SK-N-SH treated with all-trans-retinoic acid at 6 μM for 48 hours (cell line): ENCODE data around the gene SCD5.

Source experiments
- ATAC-seq: fragments of 200-7000 bp; cut with Tn5 transposase; 3 replicates; pipeline ENCODE4 v1.9.1; 2020; ENCODE audit warnings: mild to moderate bottlenecking, moderate library complexity
- ARNTL ChIP-seq: fragments of 450-650 bp; formaldehyde crosslinking; IDR thresholded peaks from 2 replicates; pipeline ENCODE4 v1.5.0; 2020; ENCODE audit warnings: low read depth, mild to moderate bottlenecking, moderate library complexity, borderline replicate concordance
- BACH2 ChIP-seq: fragments of 250-450 bp; sonication (Bioruptor Pico); IDR thresholded peaks from 2 replicates; pipeline ENCODE4 v1.9.0; 2021; ENCODE audit warnings: mild to moderate bottlenecking, borderline replicate concordance
- CSDC2 ChIP-seq: fragments of 250-450 bp; sonication (Bioruptor Pico); IDR thresholded peaks from 2 replicates; pipeline ENCODE4 v1.5.0; 2020; ENCODE audit warnings: mild to moderate bottlenecking, moderate library complexity
- ESRRG ChIP-seq: fragments of 250-450 bp; sonication (Bioruptor Pico); IDR thresholded peaks from 2 replicates; pipeline ENCODE4 v1.6.1; 2021; ENCODE audit warnings: mild to moderate bottlenecking
- GLIS3 ChIP-seq: fragments of 250-450 bp; sonication (Bioruptor Pico); IDR thresholded peaks from 2 replicates; pipeline ENCODE4 v1.5.0; 2020; ENCODE audit warnings: mild to moderate bottlenecking, moderate library complexity
- ISL1 ChIP-seq: fragments of 250-450 bp; sonication (Bioruptor Pico); IDR thresholded peaks from 2 replicates; pipeline ENCODE4 v2.1.2; 2022; ENCODE audit warnings: mild to moderate bottlenecking, moderate library complexity
- PATZ1 ChIP-seq: fragments of 250-450 bp; sonication (Bioruptor Pico); IDR thresholded peaks from 2 replicates; pipeline ENCODE4 v1.8.0; 2020; ENCODE audit warnings: mild to moderate bottlenecking, moderate library complexity, borderline replicate concordance
- POU6F1 ChIP-seq: fragments of 250-450 bp; sonication (Bioruptor Pico); IDR thresholded peaks from 2 replicates; pipeline ENCODE4 v1.8.0; 2021; ENCODE audit warnings: low read depth, mild to moderate bottlenecking, moderate library complexity, borderline replicate concordance
- PPARA ChIP-seq: fragments of 250-450 bp; sonication (Bioruptor Pico); IDR thresholded peaks from 2 replicates; pipeline ENCODE4 v1.5.0; 2020; ENCODE audit warnings: mild to moderate bottlenecking, borderline replicate concordance
- RARB ChIP-seq: fragments of 250-450 bp; sonication (Bioruptor Pico); IDR thresholded peaks from 2 replicates; pipeline ENCODE4 v1.8.0; 2021; ENCODE audit warnings: mild to moderate bottlenecking, moderate library complexity
- SNAI2 ChIP-seq: fragments of 250-450 bp; sonication (Bioruptor Pico); IDR thresholded peaks from 2 replicates; pipeline ENCODE4 v1.5.0; 2020; ENCODE audit warnings: mild to moderate bottlenecking, moderate library complexity
- TCF4 ChIP-seq: fragments of 250-450 bp; sonication (Bioruptor Pico); IDR thresholded peaks from 2 replicates; pipeline ENCODE4 v1.8.0; 2021; ENCODE audit warnings: mild to moderate bottlenecking, moderate library complexity, borderline replicate concordance
- ZC3H10 ChIP-seq: fragments of 250-450 bp; sonication (Bioruptor Pico); IDR thresholded peaks from 2 replicates; pipeline ENCODE4 v1.5.1; 2021; ENCODE audit warnings: mild to moderate bottlenecking, moderate library complexity
- ZFP3 ChIP-seq: fragments of 250-450 bp; sonication (Bioruptor Pico); IDR thresholded peaks from 2 replicates; pipeline ENCODE4 v1.5.0; 2020; ENCODE audit warnings: mild to moderate bottlenecking, moderate library complexity
- ZFP30 ChIP-seq: fragments of 450-650 bp; formaldehyde crosslinking; IDR thresholded peaks from 2 replicates; pipeline ENCODE4 v1.5.0; 2022; ENCODE audit warnings: mild to moderate bottlenecking, moderate library complexity
- ZNF565 ChIP-seq: fragments of 450-650 bp; formaldehyde crosslinking; conservative IDR thresholded peaks from 2 replicates; pipeline ENCODE4 v1.5.0; 2020; ENCODE audit warnings: low read depth, mild to moderate bottlenecking, moderate library complexity
- ZNF70 ChIP-seq: fragments of 450-650 bp; formaldehyde crosslinking; IDR thresholded peaks from 2 replicates; pipeline ENCODE4 v1.5.0; 2020; ENCODE audit warnings: mild to moderate bottlenecking, moderate library complexity
- ZNF8 ChIP-seq: fragments of 450-650 bp; formaldehyde crosslinking; IDR thresholded peaks from 2 replicates; pipeline ENCODE4 v1.5.0; 2020; ENCODE audit warnings: mild to moderate bottlenecking, moderate library complexity
- TF ChIP-seq, protein P1 (sequence below): fragments of 250-450 bp; sonication (Bioruptor Pico); IDR thresholded peaks from 2 replicates; pipeline ENCODE4 v1.5.0; 2020; ENCODE audit warnings: mild to moderate bottlenecking, moderate library complexity

SCD5 gene

DNA sequence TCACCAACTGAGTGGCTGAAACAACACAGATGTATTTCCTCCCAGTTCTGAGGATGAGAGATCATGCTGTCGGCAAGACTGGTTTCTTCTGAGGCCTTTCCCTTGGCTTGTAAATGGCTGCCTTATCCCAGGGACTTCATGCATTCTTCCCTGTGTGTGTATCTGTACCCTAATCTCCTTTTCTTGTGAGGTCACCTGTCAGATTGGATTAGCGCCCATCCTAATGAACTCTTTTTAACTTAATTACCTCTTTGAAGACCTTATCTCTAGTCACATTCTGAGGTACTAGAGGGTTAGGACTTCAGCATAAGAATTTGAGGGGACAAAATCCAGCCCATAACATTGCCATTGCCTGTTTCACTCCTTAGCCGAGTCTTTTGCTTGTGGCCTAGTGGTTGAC, 177.3 kb downstream of the SCD5 start:
- no peak for ATAC-seq
- TF ChIP-seq ZFP30 (CRISPR knock-in tag) (no peak), ZC3H10 (CRISPR knock-in tag) (no peak), ZNF70 (no peak), PATZ1 (CRISPR knock-in tag) (no peak), ZNF8 (CRISPR knock-in tag) (no peak), ARNTL (CRISPR knock-in tag) (no peak), RARB (CRISPR knock-in tag) (no peak), ZFP3 (CRISPR knock-in tag) (no peak)

GRCh38 chr4:82620126-82620735, 178.4 kb downstream of the SCD5 start:
- TF ChIP-seq ISL1 (no peak), PPARA (CRISPR knock-in tag) (no peak), ESRRG (CRISPR knock-in tag) (no peak), BACH2 (CRISPR knock-in tag) (no peak), ZNF8 (CRISPR knock-in tag) (no peak), GLIS3 (CRISPR knock-in tag) (no peak)
- no peak for ATAC-seq

- peak; percentile 96 for ATAC-seq
Observed at GRCh38 chr4:82618103-82618720, 180.4 kb downstream of the SCD5 start.

GRCh38 chr4:82614838-82615449, 183.7 kb downstream of the SCD5 start:
- ATAC-seq: no peak
- TF ChIP-seq ZNF565 (CRISPR knock-in tag): no peak
- no peak for TF ChIP-seq ISL1

More at GRCh38 chr4:82618103-82618720, 180.4 kb downstream of the SCD5 start:
- no peak for TF ChIP-seq RARB (CRISPR knock-in tag)
- TF ChIP-seq, protein P1, sequence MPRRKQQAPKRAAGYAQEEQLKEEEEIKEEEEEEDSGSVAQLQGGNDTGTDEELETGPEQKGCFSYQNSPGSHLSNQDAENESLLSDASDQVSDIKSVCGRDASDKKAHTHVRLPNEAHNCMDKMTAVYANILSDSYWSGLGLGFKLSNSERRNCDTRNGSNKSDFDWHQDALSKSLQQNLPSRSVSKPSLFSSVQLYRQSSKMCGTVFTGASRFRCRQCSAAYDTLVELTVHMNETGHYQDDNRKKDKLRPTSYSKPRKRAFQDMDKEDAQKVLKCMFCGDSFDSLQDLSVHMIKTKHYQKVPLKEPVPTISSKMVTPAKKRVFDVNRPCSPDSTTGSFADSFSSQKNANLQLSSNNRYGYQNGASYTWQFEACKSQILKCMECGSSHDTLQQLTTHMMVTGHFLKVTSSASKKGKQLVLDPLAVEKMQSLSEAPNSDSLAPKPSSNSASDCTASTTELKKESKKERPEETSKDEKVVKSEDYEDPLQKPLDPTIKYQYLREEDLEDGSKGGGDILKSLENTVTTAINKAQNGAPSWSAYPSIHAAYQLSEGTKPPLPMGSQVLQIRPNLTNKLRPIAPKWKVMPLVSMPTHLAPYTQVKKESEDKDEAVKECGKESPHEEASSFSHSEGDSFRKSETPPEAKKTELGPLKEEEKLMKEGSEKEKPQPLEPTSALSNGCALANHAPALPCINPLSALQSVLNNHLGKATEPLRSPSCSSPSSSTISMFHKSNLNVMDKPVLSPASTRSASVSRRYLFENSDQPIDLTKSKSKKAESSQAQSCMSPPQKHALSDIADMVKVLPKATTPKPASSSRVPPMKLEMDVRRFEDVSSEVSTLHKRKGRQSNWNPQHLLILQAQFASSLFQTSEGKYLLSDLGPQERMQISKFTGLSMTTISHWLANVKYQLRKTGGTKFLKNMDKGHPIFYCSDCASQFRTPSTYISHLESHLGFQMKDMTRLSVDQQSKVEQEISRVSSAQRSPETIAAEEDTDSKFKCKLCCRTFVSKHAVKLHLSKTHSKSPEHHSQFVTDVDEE (CRISPR knock-in tag): peak; percentile 76
- 0 out of 2 replicates have a peak, but pooled peaks have one; percentile 21 for TF ChIP-seq ISL1
- TF ChIP-seq PATZ1 (CRISPR knock-in tag): no peak
- TF ChIP-seq CSDC2: no peak
- no peak for TF ChIP-seq PPARA (CRISPR knock-in tag)
- TF ChIP-seq ZFP30 (CRISPR knock-in tag): no peak
- TF ChIP-seq ESRRG (CRISPR knock-in tag): no peak
- peak; percentile 88; the same call in 1 of the 2 replicates for TF ChIP-seq TCF4 (CRISPR knock-in tag)

GRCh38 chr4:82613121-82613520, 185.5 kb downstream of the SCD5 start:
- no peak for TF ChIP-seq SNAI2 (CRISPR knock-in tag)
- no peak for TF ChIP-seq PATZ1 (CRISPR knock-in tag)
- no peak for TF ChIP-seq ISL1
- TF ChIP-seq ZNF565 (CRISPR knock-in tag): no peak
- TF ChIP-seq POU6F1 (CRISPR knock-in tag): no peak
- no peak for TF ChIP-seq ZC3H10 (CRISPR knock-in tag)
- TF ChIP-seq RARB (CRISPR knock-in tag): no peak
- no peak for TF ChIP-seq TCF4 (CRISPR knock-in tag)
- TF ChIP-seq ARNTL (CRISPR knock-in tag): no peak
- no peak for ATAC-seq
